GM19035 (cell line): ENCODE data around the gene PCDHGA5.
"Not testable (repeated sequence)": the region's sequence is repeated elsewhere in the genome, so short reads cannot be mapped to it uniquely, and the experiment has no call there.

Experiments used
- ATAC-seq: cut with Tn5 transposase; IDR thresholded peaks from one replicate; pipeline ENCODE4 v1.9.1; 2021; ENCODE audit not compliant: unreplicated experiment

PCDHGA5 gene

GRCh38 chr5:141384471-141385267 is 20.7 kb downstream of the PCDHGA5 start:
- ATAC-seq: no peak

GRCh38 chr5:141387557-141388311 is 23.8 kb downstream of the PCDHGA5 start, which contains the start of gene PCDHGB4:
Gene PCDHGB4, plus strand, starts transcription at chr5:141387698. Its CDS starts 187 bp downstream, at chr5:141387885.
- ATAC-seq: peak; percentile 90

GRCh38 chr5:141388661-141389060 is 24.7 kb downstream of the PCDHGA5 start:
- ATAC-seq: no peak

- ATAC-seq: no peak
Measured at GRCh38 chr5:141389153-141390042, 25.4 kb downstream of the PCDHGA5 start.

GRCh38 chr5:141392429-141393198 is 28.7 kb downstream of the PCDHGA5 start, which contains the start of gene PCDHGA8:
Gene PCDHGA8, plus strand, starts transcription at chr5:141392633. Its CDS starts 181 bp downstream, at chr5:141392814.
- ATAC-seq: no peak

- ATAC-seq: no peak
Measured at GRCh38 chr5:141393267-141393666, 29.3 kb downstream of the PCDHGA5 start.

GRCh38 chr5:141394401-141395187 is 30.6 kb downstream of the PCDHGA5 start:
- not testable (repeated sequence) for ATAC-seq

GRCh38 chr5:141397756-141398551 is 34.0 kb downstream of the PCDHGA5 start, which contains the start of gene PCDHGB5:
Gene PCDHGB5, plus strand, starts transcription at chr5:141397947. Its CDS starts 181 bp downstream, at chr5:141398128.
- peak; percentile 97 for ATAC-seq

GRCh38 chr5:141398608-141399007 is 34.6 kb downstream of the PCDHGA5 start:
- ATAC-seq: no peak

- ATAC-seq: no peak
Measured at GRCh38 chr5:141399555-141400258, 35.7 kb downstream of the PCDHGA5 start.

- ATAC-seq: no peak
Measured at GRCh38 chr5:141402553-141403243, 38.7 kb downstream of the PCDHGA5 start, which contains the start of gene PCDHGA9. Gene PCDHGA9, plus strand, starts transcription at chr5:141402778. Its CDS starts 175 bp downstream, at chr5:141402953.

- ATAC-seq: no peak
Measured at GRCh38 chr5:141403387-141403786, 39.4 kb downstream of the PCDHGA5 start.

- ATAC-seq: not testable (repeated sequence)
Measured at GRCh38 chr5:141407790-141408505, 44.0 kb downstream of the PCDHGA5 start, which contains the start of gene PCDHGB6. Gene PCDHGB6, plus strand, starts transcription at chr5:141408021. Its CDS starts 182 bp downstream, at chr5:141408203.

- no peak for ATAC-seq
Measured at GRCh38 chr5:141409598-141410306, 45.8 kb downstream of the PCDHGA5 start.

- no peak for ATAC-seq
Measured at GRCh38 chr5:141411575-141411974, 47.6 kb downstream of the PCDHGA5 start.
